Upper lobe of left lung (tissue), 4 donors: ENCODE results near the gene NRF1.

ENCODE experiments used
- CTCF ChIP-seq, 6 experiments: fragments of 450-650 bp in 4 of 6; fragments of 200-600 bp in 2 of 6; sonication (generic) in 2 of 6; IDR thresholded peaks; one replicate each; pipeline ENCODE4 v1.5.1; 2016 to 2019; ENCODE audit warnings: antibody characterized with exemption in 6 of 6
- POLR2A ChIP-seq, 4 donors: fragments of 450-650 bp; IDR thresholded peaks; one replicate each; pipeline ENCODE4 v1.5.1; 2016 to 2017; ENCODE audit warnings: antibody characterized with exemption in 4 of 4, mild to moderate bottlenecking in 2 of 4

GRCh38 chr7:129646369-129647021 lies 35.0 kb downstream of the NRF1 start:
- no peak for TF ChIP-seq CTCF (IDR thresholded peaks at IDR 0.05)
- TF ChIP-seq POLR2A (IDR thresholded peaks at IDR 0.05) = no peak
